GM23338 (cell line): ENCODE data around the gene SV2C.

ENCODE experiments used
- CREB1 ChIP-seq: fragments of 250-450 bp; sonication (Bioruptor Pico); IDR thresholded peaks from 2 replicates; pipeline ENCODE4 v1.5.0; 2020; ENCODE audit warnings: low read depth, mild to moderate bottlenecking, moderate library complexity
- EZH2 ChIP-seq: fragments of 200-600 bp; sonication (generic); IDR thresholded peaks from one replicate; pipeline ENCODE4 v1.8.0; 2017; ENCODE audit warnings: antibody characterized with exemption, mild to moderate bottlenecking, low read depth; ENCODE audit not compliant: unreplicated experiment
- EZH2phosphoT487 ChIP-seq: fragments of 200-600 bp; sonication (generic); IDR thresholded peaks from one replicate; pipeline ENCODE4 v1.8.1; 2018; ENCODE audit warnings: antibody characterized with exemption; ENCODE audit not compliant: unreplicated experiment
- JUNB ChIP-seq: IDR thresholded peaks from one replicate; pipeline ENCODE4 v1.6.1; 2016; ENCODE audit warnings: antibody characterized with exemption; ENCODE audit not compliant: unreplicated experiment
- NANOG ChIP-seq: IDR thresholded peaks from 2 replicates; pipeline ENCODE4 v1.6.1; 2016; ENCODE audit warnings: antibody characterized with exemption, borderline replicate concordance
- POLR2AphosphoS5 ChIP-seq: IDR thresholded peaks from 2 replicates; pipeline ENCODE4 v1.6.1; 2016; ENCODE audit warnings: antibody characterized with exemption, low read depth
- STAT1 ChIP-seq: IDR thresholded peaks from one replicate; pipeline ENCODE4 v1.6.1; 2016; ENCODE audit warnings: antibody characterized with exemption; ENCODE audit not compliant: unreplicated experiment
- ZNF114 ChIP-seq: fragments of 250-450 bp; sonication (Bioruptor Pico); IDR thresholded peaks from 2 replicates; pipeline ENCODE4 v1.5.0; 2020; ENCODE audit warnings: mild to moderate bottlenecking, moderate library complexity
- ZNF331 ChIP-seq: fragments of 250-450 bp; sonication (Bioruptor Pico); IDR thresholded peaks from 2 replicates; pipeline ENCODE4 v1.5.0; 2020; ENCODE audit warnings: low read depth, mild to moderate bottlenecking, moderate library complexity
- TF ChIP-seq, protein P1 (sequence below): IDR thresholded peaks from one replicate; pipeline ENCODE4 v1.6.1; 2018; ENCODE audit warnings: antibody characterized with exemption; ENCODE audit not compliant: unreplicated experiment
- TF ChIP-seq, protein P2 (sequence below), 2 experiments: fragments of 200-600 bp in 1 of 2; sonication (generic) in 1 of 2; conservative IDR thresholded peaks; 2 replicates each; pipeline versions ENCODE4 v1.5.1 to v1.6.1; 2016 to 2017; ENCODE audit warnings: antibody characterized with exemption in 2 of 2, low read depth in 2 of 2, mild to moderate bottlenecking in 2 of 2, moderate library complexity in 1 of 2
- TF ChIP-seq, protein P3 (sequence below): fragments of 250-450 bp; sonication (Bioruptor Pico); IDR thresholded peaks from 2 replicates; pipeline ENCODE4 v1.5.0; 2020; ENCODE audit warnings: mild to moderate bottlenecking, moderate library complexity
- TF ChIP-seq, protein P4 (sequence below): IDR thresholded peaks from 2 replicates; pipeline ENCODE4 v1.6.1; 2016; ENCODE audit warnings: antibody characterized with exemption

DNA sequence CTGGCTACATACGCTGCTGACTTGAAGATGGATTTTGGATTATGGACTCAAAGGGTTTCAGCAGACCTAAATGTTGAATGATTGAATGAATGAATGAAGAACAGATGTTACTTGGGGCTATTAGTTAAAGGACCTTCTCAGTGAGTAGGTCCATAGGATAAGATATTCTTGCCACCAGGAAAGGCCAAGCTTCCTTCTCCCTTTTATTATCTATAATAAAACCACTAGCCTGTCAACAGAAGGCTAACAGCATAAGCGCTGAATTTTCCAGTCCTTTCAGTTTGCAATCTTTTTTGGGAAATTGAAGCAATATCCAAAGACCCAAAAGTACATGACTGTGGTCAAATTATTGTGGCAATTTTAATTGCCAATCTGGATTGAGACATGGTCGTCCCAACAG, 113.3 kb downstream of the SV2C start:
- TF ChIP-seq POLR2AphosphoS5 (no peak), JUNB (no peak), CREB1 (no peak), EZH2phosphoT487 (no peak), EZH2 (no peak), ZNF114 (CRISPR knock-in tag) (no peak), ZNF331 (CRISPR knock-in tag) (no peak), NANOG (no peak), STAT1 (no peak)
- TF ChIP-seq, protein P1, sequence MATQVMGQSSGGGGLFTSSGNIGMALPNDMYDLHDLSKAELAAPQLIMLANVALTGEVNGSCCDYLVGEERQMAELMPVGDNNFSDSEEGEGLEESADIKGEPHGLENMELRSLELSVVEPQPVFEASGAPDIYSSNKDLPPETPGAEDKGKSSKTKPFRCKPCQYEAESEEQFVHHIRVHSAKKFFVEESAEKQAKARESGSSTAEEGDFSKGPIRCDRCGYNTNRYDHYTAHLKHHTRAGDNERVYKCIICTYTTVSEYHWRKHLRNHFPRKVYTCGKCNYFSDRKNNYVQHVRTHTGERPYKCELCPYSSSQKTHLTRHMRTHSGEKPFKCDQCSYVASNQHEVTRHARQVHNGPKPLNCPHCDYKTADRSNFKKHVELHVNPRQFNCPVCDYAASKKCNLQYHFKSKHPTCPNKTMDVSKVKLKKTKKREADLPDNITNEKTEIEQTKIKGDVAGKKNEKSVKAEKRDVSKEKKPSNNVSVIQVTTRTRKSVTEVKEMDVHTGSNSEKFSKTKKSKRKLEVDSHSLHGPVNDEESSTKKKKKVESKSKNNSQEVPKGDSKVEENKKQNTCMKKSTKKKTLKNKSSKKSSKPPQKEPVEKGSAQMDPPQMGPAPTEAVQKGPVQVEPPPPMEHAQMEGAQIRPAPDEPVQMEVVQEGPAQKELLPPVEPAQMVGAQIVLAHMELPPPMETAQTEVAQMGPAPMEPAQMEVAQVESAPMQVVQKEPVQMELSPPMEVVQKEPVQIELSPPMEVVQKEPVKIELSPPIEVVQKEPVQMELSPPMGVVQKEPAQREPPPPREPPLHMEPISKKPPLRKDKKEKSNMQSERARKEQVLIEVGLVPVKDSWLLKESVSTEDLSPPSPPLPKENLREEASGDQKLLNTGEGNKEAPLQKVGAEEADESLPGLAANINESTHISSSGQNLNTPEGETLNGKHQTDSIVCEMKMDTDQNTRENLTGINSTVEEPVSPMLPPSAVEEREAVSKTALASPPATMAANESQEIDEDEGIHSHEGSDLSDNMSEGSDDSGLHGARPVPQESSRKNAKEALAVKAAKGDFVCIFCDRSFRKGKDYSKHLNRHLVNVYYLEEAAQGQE, result no peak
- TF ChIP-seq, protein P2, sequence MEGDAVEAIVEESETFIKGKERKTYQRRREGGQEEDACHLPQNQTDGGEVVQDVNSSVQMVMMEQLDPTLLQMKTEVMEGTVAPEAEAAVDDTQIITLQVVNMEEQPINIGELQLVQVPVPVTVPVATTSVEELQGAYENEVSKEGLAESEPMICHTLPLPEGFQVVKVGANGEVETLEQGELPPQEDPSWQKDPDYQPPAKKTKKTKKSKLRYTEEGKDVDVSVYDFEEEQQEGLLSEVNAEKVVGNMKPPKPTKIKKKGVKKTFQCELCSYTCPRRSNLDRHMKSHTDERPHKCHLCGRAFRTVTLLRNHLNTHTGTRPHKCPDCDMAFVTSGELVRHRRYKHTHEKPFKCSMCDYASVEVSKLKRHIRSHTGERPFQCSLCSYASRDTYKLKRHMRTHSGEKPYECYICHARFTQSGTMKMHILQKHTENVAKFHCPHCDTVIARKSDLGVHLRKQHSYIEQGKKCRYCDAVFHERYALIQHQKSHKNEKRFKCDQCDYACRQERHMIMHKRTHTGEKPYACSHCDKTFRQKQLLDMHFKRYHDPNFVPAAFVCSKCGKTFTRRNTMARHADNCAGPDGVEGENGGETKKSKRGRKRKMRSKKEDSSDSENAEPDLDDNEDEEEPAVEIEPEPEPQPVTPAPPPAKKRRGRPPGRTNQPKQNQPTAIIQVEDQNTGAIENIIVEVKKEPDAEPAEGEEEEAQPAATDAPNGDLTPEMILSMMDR (conservative IDR thresholded peaks at IDR 0.05; ENCODE audit: low read depth in 2 of 2), result no peak
- TF ChIP-seq, protein P3, sequence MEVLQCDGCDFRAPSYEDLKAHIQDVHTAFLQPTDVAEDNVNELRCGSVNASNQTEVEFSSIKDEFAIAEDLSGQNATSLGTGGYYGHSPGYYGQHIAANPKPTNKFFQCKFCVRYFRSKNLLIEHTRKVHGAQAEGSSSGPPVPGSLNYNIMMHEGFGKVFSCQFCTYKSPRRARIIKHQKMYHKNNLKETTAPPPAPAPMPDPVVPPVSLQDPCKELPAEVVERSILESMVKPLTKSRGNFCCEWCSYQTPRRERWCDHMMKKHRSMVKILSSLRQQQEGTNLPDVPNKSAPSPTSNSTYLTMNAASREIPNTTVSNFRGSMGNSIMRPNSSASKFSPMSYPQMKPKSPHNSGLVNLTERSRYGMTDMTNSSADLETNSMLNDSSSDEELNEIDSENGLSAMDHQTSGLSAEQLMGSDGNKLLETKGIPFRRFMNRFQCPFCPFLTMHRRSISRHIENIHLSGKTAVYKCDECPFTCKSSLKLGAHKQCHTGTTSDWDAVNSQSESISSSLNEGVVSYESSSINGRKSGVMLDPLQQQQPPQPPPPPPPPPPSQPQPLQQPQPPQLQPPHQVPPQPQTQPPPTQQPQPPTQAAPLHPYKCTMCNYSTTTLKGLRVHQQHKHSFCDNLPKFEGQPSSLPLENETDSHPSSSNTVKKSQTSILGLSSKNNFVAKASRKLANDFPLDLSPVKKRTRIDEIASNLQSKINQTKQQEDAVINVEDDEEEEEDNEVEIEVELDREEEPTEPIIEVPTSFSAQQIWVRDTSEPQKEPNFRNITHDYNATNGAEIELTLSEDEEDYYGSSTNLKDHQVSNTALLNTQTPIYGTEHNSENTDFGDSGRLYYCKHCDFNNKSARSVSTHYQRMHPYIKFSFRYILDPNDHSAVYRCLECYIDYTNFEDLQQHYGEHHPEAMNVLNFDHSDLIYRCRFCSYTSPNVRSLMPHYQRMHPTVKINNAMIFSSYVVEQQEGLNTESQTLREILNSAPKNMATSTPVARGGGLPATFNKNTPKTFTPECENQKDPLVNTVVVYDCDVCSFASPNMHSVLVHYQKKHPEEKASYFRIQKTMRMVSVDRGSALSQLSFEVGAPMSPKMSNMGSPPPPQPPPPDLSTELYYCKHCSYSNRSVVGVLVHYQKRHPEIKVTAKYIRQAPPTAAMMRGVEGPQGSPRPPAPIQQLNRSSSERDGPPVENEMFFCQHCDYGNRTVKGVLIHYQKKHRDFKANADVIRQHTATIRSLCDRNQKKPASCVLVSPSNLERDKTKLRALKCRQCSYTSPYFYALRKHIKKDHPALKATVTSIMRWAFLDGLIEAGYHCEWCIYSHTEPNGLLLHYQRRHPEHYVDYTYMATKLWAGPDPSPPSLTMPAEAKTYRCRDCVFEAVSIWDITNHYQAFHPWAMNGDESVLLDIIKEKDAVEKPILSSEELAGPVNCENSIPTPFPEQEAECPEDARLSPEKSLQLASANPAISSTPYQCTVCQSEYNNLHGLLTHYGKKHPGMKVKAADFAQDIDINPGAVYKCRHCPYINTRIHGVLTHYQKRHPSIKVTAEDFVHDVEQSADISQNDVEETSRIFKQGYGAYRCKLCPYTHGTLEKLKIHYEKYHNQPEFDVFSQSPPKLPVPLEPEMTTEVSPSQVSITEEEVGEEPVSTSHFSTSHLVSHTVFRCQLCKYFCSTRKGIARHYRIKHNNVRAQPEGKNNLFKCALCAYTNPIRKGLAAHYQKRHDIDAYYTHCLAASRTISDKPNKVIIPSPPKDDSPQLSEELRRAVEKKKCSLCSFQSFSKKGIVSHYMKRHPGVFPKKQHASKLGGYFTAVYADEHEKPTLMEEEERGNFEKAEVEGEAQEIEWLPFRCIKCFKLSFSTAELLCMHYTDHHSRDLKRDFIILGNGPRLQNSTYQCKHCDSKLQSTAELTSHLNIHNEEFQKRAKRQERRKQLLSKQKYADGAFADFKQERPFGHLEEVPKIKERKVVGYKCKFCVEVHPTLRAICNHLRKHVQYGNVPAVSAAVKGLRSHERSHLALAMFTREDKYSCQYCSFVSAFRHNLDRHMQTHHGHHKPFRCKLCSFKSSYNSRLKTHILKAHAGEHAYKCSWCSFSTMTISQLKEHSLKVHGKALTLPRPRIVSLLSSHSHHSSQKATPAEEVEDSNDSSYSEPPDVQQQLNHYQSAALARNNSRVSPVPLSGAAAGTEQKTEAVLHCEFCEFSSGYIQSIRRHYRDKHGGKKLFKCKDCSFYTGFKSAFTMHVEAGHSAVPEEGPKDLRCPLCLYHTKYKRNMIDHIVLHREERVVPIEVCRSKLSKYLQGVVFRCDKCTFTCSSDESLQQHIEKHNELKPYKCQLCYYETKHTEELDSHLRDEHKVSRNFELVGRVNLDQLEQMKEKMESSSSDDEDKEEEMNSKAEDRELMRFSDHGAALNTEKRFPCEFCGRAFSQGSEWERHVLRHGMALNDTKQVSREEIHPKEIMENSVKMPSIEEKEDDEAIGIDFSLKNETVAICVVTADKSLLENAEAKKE (CRISPR knock-in tag), result no peak
- TF ChIP-seq, protein P4, sequence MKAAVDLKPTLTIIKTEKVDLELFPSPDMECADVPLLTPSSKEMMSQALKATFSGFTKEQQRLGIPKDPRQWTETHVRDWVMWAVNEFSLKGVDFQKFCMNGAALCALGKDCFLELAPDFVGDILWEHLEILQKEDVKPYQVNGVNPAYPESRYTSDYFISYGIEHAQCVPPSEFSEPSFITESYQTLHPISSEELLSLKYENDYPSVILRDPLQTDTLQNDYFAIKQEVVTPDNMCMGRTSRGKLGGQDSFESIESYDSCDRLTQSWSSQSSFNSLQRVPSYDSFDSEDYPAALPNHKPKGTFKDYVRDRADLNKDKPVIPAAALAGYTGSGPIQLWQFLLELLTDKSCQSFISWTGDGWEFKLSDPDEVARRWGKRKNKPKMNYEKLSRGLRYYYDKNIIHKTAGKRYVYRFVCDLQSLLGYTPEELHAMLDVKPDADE, result no peak
